IMR-90 (cell line): Measurements from ENCODE around the gene RNF227.

Experiments used
- MAFK ChIP-seq: IDR thresholded peaks from 2 replicates; pipeline ENCODE4 v1.6.1; 2012; ENCODE audit warnings: low read depth, low read length, improper control_type of control experiment
- POLR2A ChIP-seq: IDR thresholded peaks from 2 replicates; pipeline ENCODE4 v1.6.1; 2012; ENCODE audit warnings: mild to moderate bottlenecking, low read depth, low read length
- RCOR1 ChIP-seq: IDR thresholded peaks from 2 replicates; pipeline ENCODE4 v1.6.1; 2012; ENCODE audit warnings: mild to moderate bottlenecking, low read length, improper control_type of control experiment; ENCODE audit not compliant: insufficient replicate concordance
- SMC3 ChIP-seq: fragments of 150-350 bp; IDR thresholded peaks from 2 replicates; pipeline ENCODE4 v1.6.1; 2016; ENCODE audit warnings: low read depth, mild to moderate bottlenecking, antibody characterized with exemption, low read length, moderate library complexity
- TF ChIP-seq, protein P1 (sequence below): conservative IDR thresholded peaks from 2 replicates; pipeline ENCODE4 v1.5.1; 2012; ENCODE audit warnings: mild to moderate bottlenecking, low read depth, low read length, improper control_type of control experiment

- TF ChIP-seq, protein P1, sequence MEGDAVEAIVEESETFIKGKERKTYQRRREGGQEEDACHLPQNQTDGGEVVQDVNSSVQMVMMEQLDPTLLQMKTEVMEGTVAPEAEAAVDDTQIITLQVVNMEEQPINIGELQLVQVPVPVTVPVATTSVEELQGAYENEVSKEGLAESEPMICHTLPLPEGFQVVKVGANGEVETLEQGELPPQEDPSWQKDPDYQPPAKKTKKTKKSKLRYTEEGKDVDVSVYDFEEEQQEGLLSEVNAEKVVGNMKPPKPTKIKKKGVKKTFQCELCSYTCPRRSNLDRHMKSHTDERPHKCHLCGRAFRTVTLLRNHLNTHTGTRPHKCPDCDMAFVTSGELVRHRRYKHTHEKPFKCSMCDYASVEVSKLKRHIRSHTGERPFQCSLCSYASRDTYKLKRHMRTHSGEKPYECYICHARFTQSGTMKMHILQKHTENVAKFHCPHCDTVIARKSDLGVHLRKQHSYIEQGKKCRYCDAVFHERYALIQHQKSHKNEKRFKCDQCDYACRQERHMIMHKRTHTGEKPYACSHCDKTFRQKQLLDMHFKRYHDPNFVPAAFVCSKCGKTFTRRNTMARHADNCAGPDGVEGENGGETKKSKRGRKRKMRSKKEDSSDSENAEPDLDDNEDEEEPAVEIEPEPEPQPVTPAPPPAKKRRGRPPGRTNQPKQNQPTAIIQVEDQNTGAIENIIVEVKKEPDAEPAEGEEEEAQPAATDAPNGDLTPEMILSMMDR: no peak
- TF ChIP-seq SMC3 (no peak), POLR2A (no peak), RCOR1 (no peak), MAFK (no peak)
Observed at GRCh38 chr17:7894866-7895265, 21.2 kb downstream of the RNF227 start.
